ENCODE data around the gene LARGE1.

- TF ChIP-seq CTCF (IDR thresholded peaks at IDR 0.05; ENCODE audit: borderline replicate concordance, extremely low read depth, low read length, poor library complexity, severe bottlenecking), result no peak
- no peak for TF ChIP-seq EZH2 (IDR thresholded peaks at IDR 0.05; ENCODE audit: borderline replicate concordance, low read depth, low read length, severe bottlenecking)
These were observed 13.3 kb downstream of the LARGE1 start for GRCh38 chr22:33906954-33907353.

Data from DND-41 (cell line).